GM23338 (cell line): ENCODE measurements around the gene PDGFRB. TPM values are rescaled to one million over a fixed set of nuclear protein-coding genes. Genes with fewer than 3 reads are reported as not detected.

Source experiments
- ATAC-seq: fragments of 200-7000 bp; cut with Tn5 transposase; 3 replicates; pipeline ENCODE4 v1.9.1; 2020
- DNase-seq: peaks from one replicate; pipeline ENCODE4 v3.0.0-alpha.2; 2015; ENCODE audit warnings: low spot score
- H2AFZ ChIP-seq: fragments of 200-600 bp; sonication (generic); 2 replicates; pipeline ENCODE4 v1.8.0; 2016; ENCODE audit warnings: antibody characterized with exemption, mild to moderate bottlenecking, moderate library complexity
- H3F3A ChIP-seq: fragments of 200-600 bp; sonication (generic); replicated peaks from 2 replicates; pipeline ENCODE4 v1.8.0; 2017; ENCODE audit warnings: antibody characterized with exemption, mixed run types, low read depth
- H3K27ac ChIP-seq: fragments of 200-600 bp; sonication (generic); 2 replicates; pipeline ENCODE4 v1.6.1; 2016; ENCODE audit warnings: low read depth
- H3K27me3 ChIP-seq: fragments of 200-600 bp; sonication (generic); 2 replicates; pipeline ENCODE4 v1.8.0; 2016; ENCODE audit warnings: mild to moderate bottlenecking, mixed run types, moderate library complexity; ENCODE audit not compliant: insufficient read depth
- H3K36me3 ChIP-seq: fragments of 200-600 bp; sonication (generic); 2 replicates; pipeline ENCODE4 v1.8.0; 2016; ENCODE audit warnings: mild to moderate bottlenecking; ENCODE audit not compliant: insufficient read depth
- H3K4me1 ChIP-seq: fragments of 200-600 bp; sonication (generic); 2 replicates; pipeline ENCODE4 v1.8.0; 2016; ENCODE audit warnings: mild to moderate bottlenecking, moderate library complexity; ENCODE audit not compliant: insufficient read depth
- H3K4me2 ChIP-seq: fragments of 200-600 bp; sonication (generic); 2 replicates; pipeline ENCODE4 v1.7.1; 2017; ENCODE audit warnings: mixed run types
- H3K4me3 ChIP-seq: fragments of 200-600 bp; sonication (generic); 2 replicates; pipeline ENCODE4 v1.6.1; 2016; ENCODE audit warnings: mixed run types
- H3K79me2 ChIP-seq: fragments of 200-600 bp; sonication (generic); replicated peaks from 2 replicates; pipeline ENCODE4 v1.8.0; 2017; ENCODE audit warnings: mild to moderate bottlenecking; ENCODE audit not compliant: insufficient read depth
- H3K9me2 ChIP-seq: fragments of 200-600 bp; sonication (generic); 2 replicates; pipeline ENCODE4 v1.8.0; 2017; ENCODE audit not compliant: insufficient read depth
- H4K20me1 ChIP-seq: fragments of 200-600 bp; sonication (generic); replicated peaks from 2 replicates; pipeline ENCODE4 v1.8.0; 2017; ENCODE audit warnings: mild to moderate bottlenecking; ENCODE audit not compliant: insufficient read depth
- H3K27ac Mint-ChIP-seq: 2 replicates; pipeline ENCODE4 v1.8.0; 2020; ENCODE audit warnings: inconsistent platforms, mild to moderate bottlenecking, moderate library complexity, mixed read lengths
- H3K27me3 Mint-ChIP-seq: 3 replicates; pipeline ENCODE4 v1.8.0; 2022; ENCODE audit warnings: low read depth, mild to moderate bottlenecking, moderate library complexity, mixed read lengths, inconsistent platforms; ENCODE audit not compliant: insufficient read depth, poor library complexity
- H3K36me3 Mint-ChIP-seq: 3 replicates; pipeline ENCODE4 v1.8.0; 2021; ENCODE audit warnings: low read depth, mild to moderate bottlenecking, inconsistent platforms, moderate library complexity, mixed read lengths
- H3K4me1 Mint-ChIP-seq: 3 replicates; pipeline ENCODE4 v1.8.0; 2020; ENCODE audit warnings: mild to moderate bottlenecking, inconsistent platforms, mixed read lengths
- H3K4me3 Mint-ChIP-seq: 3 replicates; pipeline ENCODE4 v1.8.0; 2021; ENCODE audit warnings: moderate library complexity, mild to moderate bottlenecking, inconsistent platforms, mixed read lengths
- H3K9me3 Mint-ChIP-seq: 3 replicates; pipeline ENCODE4 v1.8.0; 2020; ENCODE audit warnings: moderate library complexity, mild to moderate bottlenecking, inconsistent platforms, mixed read lengths
- CREB1 ChIP-seq: fragments of 250-450 bp; sonication (Bioruptor Pico); IDR thresholded peaks from 2 replicates; pipeline ENCODE4 v1.5.0; 2020; ENCODE audit warnings: low read depth, mild to moderate bottlenecking, moderate library complexity
- CTCF ChIP-seq, 2 experiments: fragments of 200-600 bp in 1 of 2; sonication (generic) in 1 of 2; conservative IDR thresholded peaks; 2 replicates each; pipeline versions ENCODE4 v1.5.1 to v1.6.1; 2016 to 2017; ENCODE audit warnings: antibody characterized with exemption in 2 of 2, low read depth in 2 of 2, mild to moderate bottlenecking in 2 of 2, moderate library complexity in 1 of 2
- ETS1 ChIP-seq: IDR thresholded peaks from 2 replicates; pipeline ENCODE4 v1.6.1; 2016; ENCODE audit warnings: antibody characterized with exemption
- EZH2 ChIP-seq: fragments of 200-600 bp; sonication (generic); IDR thresholded peaks from one replicate; pipeline ENCODE4 v1.8.0; 2017; ENCODE audit warnings: antibody characterized with exemption, mild to moderate bottlenecking, low read depth; ENCODE audit not compliant: unreplicated experiment
- EZH2phosphoT487 ChIP-seq: fragments of 200-600 bp; sonication (generic); IDR thresholded peaks from one replicate; pipeline ENCODE4 v1.8.1; 2018; ENCODE audit warnings: antibody characterized with exemption; ENCODE audit not compliant: unreplicated experiment
- JUNB ChIP-seq: IDR thresholded peaks from one replicate; pipeline ENCODE4 v1.6.1; 2016; ENCODE audit warnings: antibody characterized with exemption; ENCODE audit not compliant: unreplicated experiment
- ZNF114 ChIP-seq: fragments of 250-450 bp; sonication (Bioruptor Pico); IDR thresholded peaks from 2 replicates; pipeline ENCODE4 v1.5.0; 2020; ENCODE audit warnings: mild to moderate bottlenecking, moderate library complexity
- ZNF331 ChIP-seq: fragments of 250-450 bp; sonication (Bioruptor Pico); IDR thresholded peaks from 2 replicates; pipeline ENCODE4 v1.5.0; 2020; ENCODE audit warnings: low read depth, mild to moderate bottlenecking, moderate library complexity
- ZNF462 ChIP-seq: fragments of 250-450 bp; sonication (Bioruptor Pico); IDR thresholded peaks from 2 replicates; pipeline ENCODE4 v1.5.0; 2020; ENCODE audit warnings: mild to moderate bottlenecking, moderate library complexity
- polyA plus RNA-seq: library from polyadenylated mRNA; unstranded; fragments of >200 nt; fragmentation: Nextera tagmentation; extraction: Ambion mirVana; gene quantifications from 2 replicates; pipeline ENCODE4 v1.2.1, GENCODE V29; 2016
- total RNA-seq: library from RNA; depleted of rRNA; stranded (reverse); fragments of >200 nt; shearing (Covaris generic); gene quantifications from 2 replicates; pipeline ENCODE4 v1.2.3, GENCODE V29; 2014
- TF ChIP-seq, protein P1 (sequence below): IDR thresholded peaks from one replicate; pipeline ENCODE4 v1.6.1; 2018; ENCODE audit warnings: antibody characterized with exemption; ENCODE audit not compliant: unreplicated experiment

PDGFRB gene
- total and polyA plus RNA-seq, 2 experiments from 2014 or later = 4.5 to 11.3 TPM

DNA sequence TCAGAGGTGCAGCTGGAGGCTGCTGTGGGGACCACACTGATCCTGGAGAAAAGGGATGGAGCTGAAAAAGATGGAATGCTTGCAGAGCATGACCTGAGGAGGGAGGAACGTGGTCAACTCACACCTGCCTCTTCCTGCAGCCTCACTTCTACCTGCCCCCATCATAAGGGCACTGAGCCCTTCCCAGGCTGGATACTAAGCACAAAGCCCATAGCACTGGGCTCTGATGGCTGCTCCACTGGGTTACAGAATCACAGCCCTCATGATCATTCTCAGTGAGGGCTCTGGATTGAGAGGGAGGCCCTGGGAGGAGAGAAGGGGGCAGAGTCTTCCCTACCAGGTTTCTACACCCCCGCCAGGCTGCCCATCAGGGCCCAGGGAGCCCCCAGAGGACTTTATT, 28.4 kb upstream of the PDGFRB start:
- Mint-ChIP-seq H3K27me3 (peaks cover 43% of the 10 kb centered on the region), H3K4me1 (peaks cover 22% of the 10 kb centered on the region), H3K36me3 (no peaks in the 10 kb centered on the region), H3K27ac (no peak overlapping the region), H3K4me3 (no peak overlapping the region), H3K9me3 (no peaks in the 10 kb centered on the region)
- TF ChIP-seq ZNF462 (CRISPR knock-in tag) = no peak
- Histone ChIP-seq H3K4me1 (peaks cover 6% of the 10 kb centered on the region; the same call in 1 of the 2 replicates), H3K27me3 (peaks cover 29% of the 10 kb centered on the region), H3K36me3 (no peaks in the 10 kb centered on the region), H3K4me2 (no peak overlapping the region), H3F3A (no peaks in the 10 kb centered on the region), H3K79me2 (no peaks in the 10 kb centered on the region), H3K9me2 (no peaks in the 10 kb centered on the region), H3K27ac (no peak overlapping the region), H2AFZ (no peak overlapping the region), H4K20me1 (no peaks in the 10 kb centered on the region), H3K4me3 (no peak overlapping the region)
- ATAC-seq = no peak
- DNase-seq = no peak

DNA sequence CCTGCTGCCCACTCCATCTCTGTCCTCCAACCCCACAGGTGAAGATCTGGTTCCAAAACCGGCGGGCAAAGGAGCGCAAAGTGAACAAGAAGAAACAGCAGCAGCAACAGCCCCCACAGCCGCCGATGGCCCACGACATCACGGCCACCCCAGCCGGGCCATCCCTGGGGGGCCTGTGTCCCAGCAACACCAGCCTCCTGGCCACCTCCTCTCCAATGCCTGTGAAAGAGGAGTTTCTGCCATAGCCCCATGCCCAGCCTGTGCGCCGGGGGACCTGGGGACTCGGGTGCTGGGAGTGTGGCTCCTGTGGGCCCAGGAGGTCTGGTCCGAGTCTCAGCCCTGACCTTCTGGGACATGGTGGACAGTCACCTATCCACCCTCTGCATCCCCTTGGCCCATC, 27.8 kb upstream of the PDGFRB start:
- Histone ChIP-seq H2AFZ (no peak overlapping the region), H3K79me2 (no peaks in the 10 kb centered on the region), H3K4me1 (peaks cover 6% of the 10 kb centered on the region; the same call in 1 of the 2 replicates), H4K20me1 (no peaks in the 10 kb centered on the region), H3K4me2 (no peak overlapping the region), H3K9me2 (no peaks in the 10 kb centered on the region), H3K36me3 (no peaks in the 10 kb centered on the region), H3K27ac (no peak overlapping the region), H3K4me3 (no peak overlapping the region), H3F3A (no peaks in the 10 kb centered on the region), H3K27me3 (peaks cover 23% of the 10 kb centered on the region)
- Mint-ChIP-seq H3K4me1 (peaks cover 22% of the 10 kb centered on the region), H3K4me3 (no peak overlapping the region), H3K36me3 (no peaks in the 10 kb centered on the region), H3K27me3 (peaks cover 38% of the 10 kb centered on the region), H3K27ac (no peak overlapping the region), H3K9me3 (no peaks in the 10 kb centered on the region)
- no peak for ATAC-seq
- no peak for DNase-seq
- TF ChIP-seq, protein P1, sequence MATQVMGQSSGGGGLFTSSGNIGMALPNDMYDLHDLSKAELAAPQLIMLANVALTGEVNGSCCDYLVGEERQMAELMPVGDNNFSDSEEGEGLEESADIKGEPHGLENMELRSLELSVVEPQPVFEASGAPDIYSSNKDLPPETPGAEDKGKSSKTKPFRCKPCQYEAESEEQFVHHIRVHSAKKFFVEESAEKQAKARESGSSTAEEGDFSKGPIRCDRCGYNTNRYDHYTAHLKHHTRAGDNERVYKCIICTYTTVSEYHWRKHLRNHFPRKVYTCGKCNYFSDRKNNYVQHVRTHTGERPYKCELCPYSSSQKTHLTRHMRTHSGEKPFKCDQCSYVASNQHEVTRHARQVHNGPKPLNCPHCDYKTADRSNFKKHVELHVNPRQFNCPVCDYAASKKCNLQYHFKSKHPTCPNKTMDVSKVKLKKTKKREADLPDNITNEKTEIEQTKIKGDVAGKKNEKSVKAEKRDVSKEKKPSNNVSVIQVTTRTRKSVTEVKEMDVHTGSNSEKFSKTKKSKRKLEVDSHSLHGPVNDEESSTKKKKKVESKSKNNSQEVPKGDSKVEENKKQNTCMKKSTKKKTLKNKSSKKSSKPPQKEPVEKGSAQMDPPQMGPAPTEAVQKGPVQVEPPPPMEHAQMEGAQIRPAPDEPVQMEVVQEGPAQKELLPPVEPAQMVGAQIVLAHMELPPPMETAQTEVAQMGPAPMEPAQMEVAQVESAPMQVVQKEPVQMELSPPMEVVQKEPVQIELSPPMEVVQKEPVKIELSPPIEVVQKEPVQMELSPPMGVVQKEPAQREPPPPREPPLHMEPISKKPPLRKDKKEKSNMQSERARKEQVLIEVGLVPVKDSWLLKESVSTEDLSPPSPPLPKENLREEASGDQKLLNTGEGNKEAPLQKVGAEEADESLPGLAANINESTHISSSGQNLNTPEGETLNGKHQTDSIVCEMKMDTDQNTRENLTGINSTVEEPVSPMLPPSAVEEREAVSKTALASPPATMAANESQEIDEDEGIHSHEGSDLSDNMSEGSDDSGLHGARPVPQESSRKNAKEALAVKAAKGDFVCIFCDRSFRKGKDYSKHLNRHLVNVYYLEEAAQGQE = no peak
- no peak for TF ChIP-seq JUNB
- TF ChIP-seq ZNF331 (CRISPR knock-in tag) = no peak
- no peak for TF ChIP-seq ZNF114 (CRISPR knock-in tag)
- TF ChIP-seq ETS1 = no peak
- no peak for TF ChIP-seq EZH2
- no peak for TF ChIP-seq CTCF (conservative IDR thresholded peaks at IDR 0.05; ENCODE audit: low read depth in 2 of 2)
- TF ChIP-seq EZH2phosphoT487 = no peak
- TF ChIP-seq CREB1 (CRISPR knock-in tag) = no peak
